Uterus (tissue), 2 donors: ENCODE data around the gene TTC17.

Source experiments
- POLR2A ChIP-seq, 2 donors: fragments of 450-650 bp; IDR thresholded peaks; one replicate each; pipeline ENCODE4 v1.6.1; 2016; ENCODE audit warnings: antibody characterized with exemption in 2 of 2, mild to moderate bottlenecking in 1 of 2, moderate library complexity in 1 of 2
- TF ChIP-seq, protein P1 (sequence below), 4 experiments: fragments of 200-600 bp in 2 of 4; fragments of 450-650 bp in 2 of 4; sonication (generic) in 2 of 4; IDR thresholded peaks; one replicate each; pipeline ENCODE4 v1.5.1; 2016 to 2019; ENCODE audit warnings: antibody characterized with exemption in 4 of 4, mild to moderate bottlenecking in 2 of 4, moderate library complexity in 1 of 4

DNA sequence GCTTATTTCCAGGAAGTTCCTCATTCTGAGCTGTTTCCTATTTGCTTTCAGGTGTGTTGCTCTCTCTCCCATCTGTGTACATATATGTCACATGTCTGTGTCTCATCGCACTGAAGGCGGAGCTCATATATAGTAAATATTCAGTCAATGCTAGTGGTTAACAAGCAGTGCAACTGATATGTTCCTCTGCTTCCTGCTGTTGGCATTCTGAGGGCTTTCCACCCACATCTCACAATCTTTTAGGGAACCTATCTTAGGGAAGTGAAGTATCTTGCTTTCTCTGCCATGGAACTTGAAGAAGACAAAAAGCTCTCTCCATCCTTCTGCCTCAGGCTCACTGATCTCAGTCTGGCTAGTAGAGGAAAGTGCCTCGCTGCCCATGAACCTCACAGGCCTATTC, 139.8 kb downstream of the TTC17 start:
- TF ChIP-seq, protein P1, sequence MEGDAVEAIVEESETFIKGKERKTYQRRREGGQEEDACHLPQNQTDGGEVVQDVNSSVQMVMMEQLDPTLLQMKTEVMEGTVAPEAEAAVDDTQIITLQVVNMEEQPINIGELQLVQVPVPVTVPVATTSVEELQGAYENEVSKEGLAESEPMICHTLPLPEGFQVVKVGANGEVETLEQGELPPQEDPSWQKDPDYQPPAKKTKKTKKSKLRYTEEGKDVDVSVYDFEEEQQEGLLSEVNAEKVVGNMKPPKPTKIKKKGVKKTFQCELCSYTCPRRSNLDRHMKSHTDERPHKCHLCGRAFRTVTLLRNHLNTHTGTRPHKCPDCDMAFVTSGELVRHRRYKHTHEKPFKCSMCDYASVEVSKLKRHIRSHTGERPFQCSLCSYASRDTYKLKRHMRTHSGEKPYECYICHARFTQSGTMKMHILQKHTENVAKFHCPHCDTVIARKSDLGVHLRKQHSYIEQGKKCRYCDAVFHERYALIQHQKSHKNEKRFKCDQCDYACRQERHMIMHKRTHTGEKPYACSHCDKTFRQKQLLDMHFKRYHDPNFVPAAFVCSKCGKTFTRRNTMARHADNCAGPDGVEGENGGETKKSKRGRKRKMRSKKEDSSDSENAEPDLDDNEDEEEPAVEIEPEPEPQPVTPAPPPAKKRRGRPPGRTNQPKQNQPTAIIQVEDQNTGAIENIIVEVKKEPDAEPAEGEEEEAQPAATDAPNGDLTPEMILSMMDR (IDR thresholded peaks at IDR 0.05), result no peak
- no peak for TF ChIP-seq POLR2A (IDR thresholded peaks at IDR 0.05)
